Posterior vena cava (tissue), 2 donors: ENCODE measurements around the gene TFEB. TPM values are rescaled to one million over a fixed set of nuclear protein-coding genes. Genes with fewer than 3 reads are reported as not detected.

Experiments
- DNase-seq: peaks from one replicate; pipeline ENCODE4 v3.0.0-alpha.2; 2020; ENCODE audit warnings: low spot score
- intact Hi-C, 2 donors: fragments of 100-400 bp; cut with DNase I; formaldehyde crosslinking; loops; one replicate each; pipeline versions ENCODE4 v1.14.1 to v1.14.2; 2022 to 2023
- total RNA-seq, 2 donors: library from RNA; stranded (reverse); fragmentation: NEBNext Ultra II Directional; extraction: Animal tissue kit (Norgen Biotek cat#: 25700); gene quantifications; one replicate each; pipeline ENCODE4 v1.2.1, GENCODE V29; 2021
- donor health status: DM: yes; HTN: yes; CAD: no.
- donor health status: DM: yes; HTN: yes; CAD: no.

TFEB gene
- total RNA-seq, 2 donors from 2014 or later: 15.1 to 20.6 TPM

GRCh38 chr6:41649596-41649995 is 85.8 kb downstream of the TFEB start:
- intact Hi-C loops: no loop called here
- DNase-seq: peak; percentile 44

- peak; percentile 45 for DNase-seq
- intact Hi-C loops: no loop called here
Measured at GRCh38 chr6:41648921-41649320, 86.5 kb downstream of the TFEB start.

GRCh38 chr6:41648070-41648585 is 87.3 kb downstream of the TFEB start:
- DNase-seq: peak; percentile 36
- intact Hi-C loops: no loop called here

- DNase-seq: peak; percentile 67
- intact Hi-C loops: no loop called here
Measured at GRCh38 chr6:41647061-41647511, 88.3 kb downstream of the TFEB start.

GRCh38 chr6:41646026-41646795 is 89.2 kb downstream of the TFEB start:
- DNase-seq: peak; percentile 42
- intact Hi-C loops: no loop called here

- DNase-seq: peak; percentile 43
- intact Hi-C loops: no loop called here
Measured at GRCh38 chr6:41645007-41645618, 90.3 kb downstream of the TFEB start.

GRCh38 chr6:41644297-41644879 is 91.0 kb downstream of the TFEB start:
- peak; percentile 74 for DNase-seq
- intact Hi-C loops: no loop called here

- intact Hi-C loops: no loop called here
- peak; percentile 58 for DNase-seq
Measured at GRCh38 chr6:41643899-41644269, 91.5 kb downstream of the TFEB start.

- peak; percentile 47 for DNase-seq
- intact Hi-C loops: no loop called here
Measured at GRCh38 chr6:41642960-41643898, 92.2 kb downstream of the TFEB start.

- intact Hi-C loops: no loop called here
- peak; percentile 69 for DNase-seq
Measured at GRCh38 chr6:41642090-41642959, 93.1 kb downstream of the TFEB start.

GRCh38 chr6:41641352-41641925 is 94.0 kb downstream of the TFEB start:
- intact Hi-C loops: no loop called here
- DNase-seq: peak; percentile 48

GRCh38 chr6:41640426-41640825 is 95.0 kb downstream of the TFEB start:
- intact Hi-C loops: no loop called here
- DNase-seq: peak; percentile 46

- DNase-seq: peak; percentile 67
Measured at GRCh38 chr6:41639809-41640371, 95.5 kb downstream of the TFEB start.

GRCh38 chr6:41638935-41639808 is 96.2 kb downstream of the TFEB start:
- peak; percentile 77 for DNase-seq
- intact Hi-C loops: no loop called here

More at GRCh38 chr6:41639809-41640371, 95.5 kb downstream of the TFEB start:
- intact Hi-C loops: no loop called here

- intact Hi-C loops: no loop called here
- peak; percentile 74 for DNase-seq
Measured at GRCh38 chr6:41638002-41638934, 97.1 kb downstream of the TFEB start, which contains the start of gene MDFI. TSS of gene MDFI (plus strand) at chr6:41638468. CDS start at chr6:41638750, 282 bp downstream.
